ACHN (cell line): ENCODE measurements around the gene BRD8.
A peak's percentile ranks its signal among the peaks of the same experiment; 100 is the strongest.
"Not testable (repeated sequence)": the region's sequence is repeated elsewhere in the genome, so short reads cannot be mapped to it uniquely, and the experiment has no call there.

Experiments
- DNase-seq: peaks from one replicate; pipeline ENCODE4 v3.0.0-alpha.2; 2015
- in situ Hi-C: cut with HindIII; loops from 2 replicates; pipeline ENCODE4 v1.10.0; 2017; ENCODE audit warnings: low sequenced_read_pairs, low pct_ligation_motif_present, low pct_unique_long_range_greater_than_20kb

Gene BRD8, protein sequence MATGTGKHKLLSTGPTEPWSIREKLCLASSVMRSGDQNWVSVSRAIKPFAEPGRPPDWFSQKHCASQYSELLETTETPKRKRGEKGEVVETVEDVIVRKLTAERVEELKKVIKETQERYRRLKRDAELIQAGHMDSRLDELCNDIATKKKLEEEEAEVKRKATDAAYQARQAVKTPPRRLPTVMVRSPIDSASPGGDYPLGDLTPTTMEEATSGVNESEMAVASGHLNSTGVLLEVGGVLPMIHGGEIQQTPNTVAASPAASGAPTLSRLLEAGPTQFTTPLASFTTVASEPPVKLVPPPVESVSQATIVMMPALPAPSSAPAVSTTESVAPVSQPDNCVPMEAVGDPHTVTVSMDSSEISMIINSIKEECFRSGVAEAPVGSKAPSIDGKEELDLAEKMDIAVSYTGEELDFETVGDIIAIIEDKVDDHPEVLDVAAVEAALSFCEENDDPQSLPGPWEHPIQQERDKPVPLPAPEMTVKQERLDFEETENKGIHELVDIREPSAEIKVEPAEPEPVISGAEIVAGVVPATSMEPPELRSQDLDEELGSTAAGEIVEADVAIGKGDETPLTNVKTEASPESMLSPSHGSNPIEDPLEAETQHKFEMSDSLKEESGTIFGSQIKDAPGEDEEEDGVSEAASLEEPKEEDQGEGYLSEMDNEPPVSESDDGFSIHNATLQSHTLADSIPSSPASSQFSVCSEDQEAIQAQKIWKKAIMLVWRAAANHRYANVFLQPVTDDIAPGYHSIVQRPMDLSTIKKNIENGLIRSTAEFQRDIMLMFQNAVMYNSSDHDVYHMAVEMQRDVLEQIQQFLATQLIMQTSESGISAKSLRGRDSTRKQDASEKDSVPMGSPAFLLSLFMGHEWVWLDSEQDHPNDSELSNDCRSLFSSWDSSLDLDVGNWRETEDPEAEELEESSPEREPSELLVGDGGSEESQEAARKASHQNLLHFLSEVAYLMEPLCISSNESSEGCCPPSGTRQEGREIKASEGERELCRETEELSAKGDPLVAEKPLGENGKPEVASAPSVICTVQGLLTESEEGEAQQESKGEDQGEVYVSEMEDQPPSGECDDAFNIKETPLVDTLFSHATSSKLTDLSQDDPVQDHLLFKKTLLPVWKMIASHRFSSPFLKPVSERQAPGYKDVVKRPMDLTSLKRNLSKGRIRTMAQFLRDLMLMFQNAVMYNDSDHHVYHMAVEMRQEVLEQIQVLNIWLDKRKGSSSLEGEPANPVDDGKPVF

DNA sequence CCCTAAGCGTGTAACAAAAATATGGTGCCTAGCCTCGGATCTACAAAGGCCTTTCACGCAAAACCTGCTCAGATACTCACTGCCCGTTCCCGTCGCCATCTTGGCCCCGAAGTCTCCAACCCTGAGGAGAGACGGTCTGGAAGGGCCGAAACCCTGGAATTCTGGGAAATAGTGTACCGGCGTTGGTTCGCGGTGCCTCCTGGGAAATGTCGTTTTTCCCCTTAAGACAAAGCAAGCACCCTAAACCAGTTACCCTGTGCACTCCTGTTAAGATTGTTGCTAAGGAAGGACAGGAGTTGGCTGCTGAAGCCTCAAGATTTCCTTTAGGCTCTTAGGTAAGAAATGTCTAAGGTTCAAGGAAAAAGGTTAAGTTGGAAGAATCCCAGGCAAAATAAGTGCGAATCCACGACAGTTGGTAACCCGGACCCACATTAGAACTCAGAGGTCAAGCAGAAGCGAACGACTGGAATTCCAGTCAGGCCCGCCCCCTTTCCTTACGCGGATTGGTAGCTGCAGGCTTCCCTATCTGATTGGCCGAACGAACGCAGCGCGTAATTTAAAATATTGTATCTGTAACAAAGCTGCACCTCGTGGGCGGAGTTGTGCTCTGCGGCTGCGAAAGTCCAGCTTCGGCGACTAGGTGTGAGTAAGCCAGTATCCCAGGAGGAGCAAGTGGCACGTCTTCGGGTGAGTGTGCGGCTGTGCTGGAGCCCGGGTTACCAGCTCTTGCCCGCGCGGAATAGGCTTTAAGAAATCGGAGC, at the start of gene BRD8, which contains the start of gene KIF20A:
BRD8 (minus strand) TSS at position 115 of the 761 bp plus-strand sequence; CDS start at position 99, 16 bp downstream.
KIF20A (plus strand) TSS at position 597 of the 761 bp plus-strand sequence. CDS start 569 bp downstream, outside the sequence.
- DNase-seq, result peak; percentile 96
- in situ Hi-C loops, result no loop called here

DNA sequence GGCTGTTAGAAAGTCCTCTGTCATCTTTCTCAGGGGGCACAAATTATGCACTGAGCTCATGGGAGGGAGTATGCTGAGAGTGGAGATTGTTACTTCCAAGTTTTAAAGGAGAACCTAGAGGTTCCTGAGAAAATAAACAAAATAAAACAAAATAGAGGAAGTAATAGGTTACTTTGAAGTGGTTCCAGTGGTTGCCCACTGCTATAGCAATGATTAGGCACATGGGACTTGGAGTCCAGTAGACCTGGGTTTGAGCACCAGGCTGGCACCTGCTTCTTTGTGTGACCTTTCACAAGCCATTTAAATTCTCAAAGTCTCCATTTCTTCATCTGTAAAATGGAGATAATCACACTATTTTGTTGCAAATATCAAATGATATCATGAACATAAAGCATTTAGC, 48.5 kb upstream of the BRD8 start:
- no peak for DNase-seq
- in situ Hi-C loops, result no loop called here

DNA sequence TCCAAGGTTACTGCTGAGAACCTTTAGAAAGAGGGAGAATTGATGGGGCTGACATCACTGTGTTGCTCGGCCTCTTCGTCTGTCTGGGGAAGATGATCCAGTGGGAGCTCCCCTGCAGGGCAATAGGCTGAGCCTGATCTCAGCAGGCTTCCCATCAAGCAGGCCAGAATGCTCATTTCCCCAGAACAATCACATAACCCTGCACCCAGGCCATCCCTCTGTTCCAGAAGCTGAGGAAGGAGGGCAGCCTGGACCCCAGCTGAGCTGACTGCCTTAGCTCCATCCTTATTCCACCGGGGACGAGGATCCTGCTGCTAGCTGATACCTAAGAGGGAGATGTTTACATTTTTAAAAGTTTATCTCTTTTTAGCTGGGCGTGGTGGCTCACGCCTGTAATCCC, 46.3 kb upstream of the BRD8 start:
- no peak for DNase-seq
- in situ Hi-C loops, result no loop called here

DNA sequence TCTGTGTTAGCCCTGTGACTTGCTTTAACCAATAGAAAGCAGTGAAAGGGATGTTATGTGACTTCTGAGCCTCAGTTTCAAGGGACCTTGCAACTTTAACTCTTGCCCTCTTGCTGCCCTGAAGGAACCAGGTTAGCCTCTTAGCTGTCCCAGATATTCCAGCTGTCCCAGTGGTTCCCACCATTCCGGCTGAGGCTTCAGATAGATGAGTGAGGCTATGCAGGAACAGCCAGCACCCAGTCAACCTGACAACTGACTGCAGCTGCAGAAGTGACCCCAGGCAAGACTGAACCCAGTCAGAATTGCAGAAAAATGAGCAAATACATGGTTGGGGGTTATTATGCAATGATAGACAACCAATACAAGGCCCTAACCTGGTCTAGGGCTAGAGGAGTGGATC, 45.1 kb upstream of the BRD8 start:
- in situ Hi-C loops, result no loop called here
- DNase-seq, result no peak

DNA sequence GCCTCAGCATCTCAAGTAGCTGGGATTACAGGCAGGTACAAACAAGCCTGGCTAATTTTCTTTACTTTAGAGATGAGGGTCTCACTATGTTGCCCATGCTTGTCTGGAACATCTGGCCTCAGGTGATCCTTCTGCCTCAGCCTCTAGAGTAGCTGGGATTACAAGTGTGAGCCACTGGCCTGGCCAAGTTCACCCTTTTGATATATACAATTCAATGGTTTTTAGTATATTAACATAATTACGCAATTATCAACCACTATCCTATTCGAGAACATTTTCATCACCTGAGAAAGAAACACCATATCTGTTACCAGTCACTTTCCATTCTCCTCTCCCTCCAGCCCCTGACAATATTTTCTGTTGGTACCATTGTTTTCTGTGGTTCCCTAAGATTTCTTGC, 38.4 kb upstream of the BRD8 start:
- in situ Hi-C loops, result no loop called here
- no peak for DNase-seq

DNA sequence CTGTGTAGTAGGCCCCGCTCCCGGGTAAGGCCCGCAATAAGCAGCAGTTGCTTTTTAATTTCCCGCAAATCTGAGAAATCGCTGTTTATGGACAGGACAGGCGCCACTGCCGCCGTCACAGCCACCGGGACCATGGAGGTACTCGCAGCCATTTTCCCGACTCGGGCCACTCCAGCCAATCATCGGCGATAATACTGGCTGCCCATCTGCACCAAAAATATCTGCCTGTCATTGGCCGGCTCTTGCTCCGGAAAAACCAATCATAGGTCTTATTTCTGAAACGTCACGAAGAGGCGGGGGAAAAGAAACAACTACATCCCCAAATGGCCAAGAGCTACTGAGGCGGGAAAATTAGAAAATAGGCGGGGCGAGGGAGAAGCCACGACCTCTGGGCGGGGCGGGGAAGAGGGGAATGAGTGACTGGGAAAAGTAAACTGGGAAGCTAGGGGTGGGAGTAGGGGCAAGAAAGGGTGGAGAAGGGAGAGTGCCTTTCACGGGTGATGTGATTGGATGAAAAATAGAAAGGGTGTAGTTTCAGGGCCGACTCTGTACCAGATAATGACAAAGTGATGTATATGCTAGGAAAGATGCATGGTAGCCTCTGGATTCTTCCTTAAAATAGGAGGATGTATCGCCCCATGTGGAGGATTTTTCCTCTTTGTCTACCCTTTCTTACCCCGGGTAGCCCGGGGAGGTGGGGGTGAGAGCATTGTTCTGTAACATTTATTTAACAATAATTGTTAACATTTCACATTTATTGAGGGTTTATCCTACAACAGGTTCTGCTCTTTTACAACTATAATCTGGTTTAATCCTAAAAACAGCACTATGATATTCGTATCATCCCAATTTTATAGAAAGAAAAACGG, 35.0 kb upstream of the BRD8 start, which contains the start of gene CDC23:
CDC23 (minus strand) TSS at position 163 of the 869 bp plus-strand sequence; CDS start at position 152, 11 bp downstream.
- DNase-seq, result peak; percentile 98
- in situ Hi-C loops, result no loop called here

DNA sequence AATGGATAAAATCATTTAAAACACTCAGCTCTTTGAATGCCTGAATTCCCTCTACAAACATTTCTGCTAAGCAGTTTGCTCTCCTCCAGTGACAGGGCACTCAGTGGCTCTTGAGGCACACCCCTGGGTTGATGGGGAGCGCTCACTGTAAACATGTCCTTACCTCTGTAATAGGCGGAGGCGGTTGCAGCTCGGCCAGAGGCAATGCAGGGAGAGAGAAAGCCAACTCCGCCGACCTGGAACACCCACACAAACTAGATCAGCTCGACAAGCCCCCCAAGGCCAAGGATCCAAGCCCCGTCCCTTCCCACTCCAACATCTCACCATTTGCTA, 34.4 kb upstream of the BRD8 start:
- peak; percentile 13 for DNase-seq
- in situ Hi-C loops, result no loop called here

DNA sequence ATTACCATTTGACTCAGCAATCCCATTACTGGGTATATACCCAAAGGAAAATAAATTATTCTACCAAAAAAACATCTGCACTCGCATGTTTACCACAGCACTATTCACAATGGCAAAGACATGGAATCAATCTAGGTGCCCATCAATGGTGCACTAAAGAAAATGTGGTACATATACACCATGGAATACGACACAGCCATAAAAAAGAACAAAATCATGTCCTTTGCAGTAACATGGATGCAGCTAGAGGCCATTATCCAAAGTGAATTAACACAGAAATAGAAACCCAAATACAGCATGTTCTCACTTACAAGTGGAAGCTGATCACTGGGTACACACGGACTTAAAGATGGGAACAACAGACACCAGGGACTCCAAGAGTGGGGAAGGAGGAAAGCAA, 32.6 kb upstream of the BRD8 start:
- in situ Hi-C loops, result no loop called here

DNA sequence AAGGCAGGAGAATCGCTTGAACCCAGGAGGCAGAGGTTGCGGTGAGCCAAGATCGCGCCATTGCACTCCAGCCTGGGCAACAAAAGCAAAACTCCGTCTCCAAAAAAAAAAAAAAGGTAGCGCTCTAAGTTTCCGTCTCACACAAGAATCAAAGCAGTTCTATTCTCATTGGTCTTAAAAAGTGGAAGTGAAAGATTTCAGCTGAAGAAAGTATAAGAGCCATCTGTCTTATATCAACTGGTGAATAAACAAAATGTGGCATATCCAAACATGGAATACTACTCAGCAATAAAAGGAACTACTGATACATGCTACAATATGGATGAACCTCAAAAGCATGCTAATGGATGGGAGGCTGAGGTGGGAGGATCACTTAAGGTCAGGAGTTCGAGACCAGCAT, 15.4 kb upstream of the BRD8 start:
- in situ Hi-C loops, DNase-seq: not testable (repeated sequence)

More for the DNA sequence above, 32.6 kb upstream of the BRD8 start:
- no peak for DNase-seq

DNA sequence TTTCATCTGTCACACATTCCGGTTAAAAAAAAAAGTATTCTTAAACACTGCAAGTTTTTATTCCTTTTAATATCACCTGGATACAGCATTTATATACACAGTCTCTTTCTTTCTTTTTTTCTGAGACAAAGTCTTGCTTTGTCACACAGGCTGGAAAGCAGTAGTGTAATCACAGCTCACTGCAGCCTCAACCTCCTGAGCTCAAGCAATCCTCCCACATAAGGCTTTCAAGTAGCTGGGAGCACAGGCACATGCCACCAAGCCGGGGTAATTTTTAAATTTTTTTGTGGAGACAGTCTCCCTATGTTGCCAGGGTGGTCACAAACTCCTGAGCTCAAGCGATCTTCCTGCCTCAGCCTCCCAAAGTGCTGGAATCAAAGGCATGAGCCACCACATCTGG, 14.4 kb upstream of the BRD8 start:
- DNase-seq, result no peak
- in situ Hi-C loops, result no loop called here

DNA sequence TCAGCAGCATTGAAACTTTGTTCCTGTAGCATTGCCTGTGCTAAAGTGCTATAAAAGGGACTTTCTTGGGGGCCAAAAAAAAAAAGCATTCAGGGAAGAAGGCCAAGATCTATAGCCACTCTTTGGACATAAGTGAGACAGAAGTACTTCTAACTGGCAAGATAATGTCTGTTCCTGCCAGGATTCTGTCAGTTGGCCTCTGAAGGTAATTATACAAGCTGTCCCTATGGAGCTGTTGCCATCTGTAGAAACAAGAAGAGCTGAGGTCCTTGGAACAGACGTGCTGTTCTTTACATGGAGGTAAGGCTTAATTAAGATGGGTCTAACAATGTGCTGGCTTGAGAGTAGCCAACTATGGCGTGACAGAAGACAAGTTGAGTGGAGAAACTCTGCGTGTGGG, 10.2 kb upstream of the BRD8 start:
- DNase-seq, result no peak
- in situ Hi-C loops, result no loop called here

DNA sequence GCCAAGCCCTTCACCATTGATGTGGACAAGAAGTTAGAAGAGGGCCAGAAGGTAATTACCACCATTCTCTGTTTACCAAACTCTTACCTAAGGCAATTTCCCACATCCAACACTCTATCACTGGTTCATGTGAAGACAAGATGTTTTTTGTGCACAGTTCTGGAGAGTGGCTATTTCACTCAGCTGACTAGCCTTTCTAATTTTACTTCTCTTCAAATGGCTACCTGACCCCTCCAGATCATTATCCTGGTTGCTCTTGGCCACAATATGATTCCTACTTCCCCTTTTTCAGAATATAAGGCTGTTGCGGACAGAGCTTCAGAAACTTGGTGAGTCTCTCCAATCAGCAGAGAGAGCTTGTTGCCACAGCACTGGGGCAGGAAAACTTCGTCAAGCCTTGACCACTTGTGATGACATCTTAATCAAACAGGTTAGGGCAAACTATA, 7.6 kb upstream of the BRD8 start:
- in situ Hi-C loops, result no loop called here
- no peak for DNase-seq

DNA sequence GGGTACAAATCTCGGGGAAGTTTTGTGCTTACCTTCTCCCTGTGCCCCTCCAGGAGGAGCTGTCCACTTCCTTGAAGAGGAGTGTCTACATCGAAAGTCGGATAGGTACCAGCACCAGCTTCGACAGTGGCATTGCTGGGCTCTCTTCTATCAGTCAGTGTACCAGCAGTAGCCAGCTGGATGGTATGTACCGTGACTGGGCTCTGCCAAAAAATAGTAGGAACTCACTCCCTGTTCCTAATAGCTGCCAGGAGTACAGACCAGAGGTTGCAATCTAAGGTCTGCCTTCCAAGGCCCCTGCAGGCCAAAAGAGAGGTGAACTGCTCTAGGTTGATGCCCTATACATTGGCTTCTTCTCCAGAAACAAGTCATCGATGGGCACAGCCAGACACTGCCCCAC, 4.4 kb upstream of the BRD8 start:
- in situ Hi-C loops, result no loop called here
- DNase-seq, result no peak

DNA sequence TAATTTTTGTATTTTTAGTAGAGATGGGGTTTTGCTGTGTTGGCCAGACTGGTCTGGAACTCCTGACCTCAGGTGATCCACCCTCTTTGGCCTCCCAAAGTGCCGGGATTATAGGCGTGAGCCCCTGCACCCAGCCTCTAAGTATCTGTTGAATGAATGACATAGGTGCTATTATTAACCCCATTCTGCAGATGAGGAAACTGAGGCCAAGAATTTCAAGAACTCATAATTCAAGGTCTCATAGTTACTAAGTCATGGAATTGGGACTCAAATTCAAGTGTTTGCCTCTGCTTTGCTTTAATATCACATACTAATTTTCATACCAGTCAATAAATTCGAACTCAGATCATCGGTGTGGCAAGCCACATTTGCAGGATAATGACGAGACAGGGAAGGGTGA, 2.4 kb upstream of the BRD8 start:
- in situ Hi-C loops, result no loop called here
- no peak for DNase-seq

DNA sequence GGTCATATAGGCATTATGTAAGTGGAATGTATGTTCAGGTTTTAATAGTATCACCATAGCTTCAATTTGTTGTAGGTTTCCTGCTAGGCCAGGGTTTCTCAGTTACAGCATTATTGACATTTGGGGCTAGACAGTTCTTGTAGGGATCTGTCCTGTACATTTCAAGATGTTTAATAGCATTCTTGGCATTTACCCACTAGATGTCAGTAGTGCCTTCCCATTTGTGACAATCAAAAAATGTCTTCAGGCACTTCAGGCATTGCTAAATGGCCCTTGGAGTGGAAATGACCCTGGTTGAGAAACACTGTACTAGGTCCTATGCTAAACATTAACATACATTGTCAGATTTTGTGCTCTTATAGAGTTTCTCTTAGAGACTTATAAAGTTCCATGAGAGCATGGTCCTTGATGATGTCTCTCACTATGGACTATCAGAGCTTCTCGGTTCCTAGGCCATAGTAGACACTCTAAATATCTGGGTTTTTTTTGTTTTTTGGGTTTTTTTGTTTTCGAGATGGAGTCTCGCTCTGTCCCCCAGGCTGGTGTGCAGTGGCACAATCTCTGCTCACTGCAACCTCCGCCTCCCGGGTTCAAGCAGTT, 1.9 kb upstream of the BRD8 start:
- peak; percentile 71 for DNase-seq
- in situ Hi-C loops, result no loop called here

DNA sequence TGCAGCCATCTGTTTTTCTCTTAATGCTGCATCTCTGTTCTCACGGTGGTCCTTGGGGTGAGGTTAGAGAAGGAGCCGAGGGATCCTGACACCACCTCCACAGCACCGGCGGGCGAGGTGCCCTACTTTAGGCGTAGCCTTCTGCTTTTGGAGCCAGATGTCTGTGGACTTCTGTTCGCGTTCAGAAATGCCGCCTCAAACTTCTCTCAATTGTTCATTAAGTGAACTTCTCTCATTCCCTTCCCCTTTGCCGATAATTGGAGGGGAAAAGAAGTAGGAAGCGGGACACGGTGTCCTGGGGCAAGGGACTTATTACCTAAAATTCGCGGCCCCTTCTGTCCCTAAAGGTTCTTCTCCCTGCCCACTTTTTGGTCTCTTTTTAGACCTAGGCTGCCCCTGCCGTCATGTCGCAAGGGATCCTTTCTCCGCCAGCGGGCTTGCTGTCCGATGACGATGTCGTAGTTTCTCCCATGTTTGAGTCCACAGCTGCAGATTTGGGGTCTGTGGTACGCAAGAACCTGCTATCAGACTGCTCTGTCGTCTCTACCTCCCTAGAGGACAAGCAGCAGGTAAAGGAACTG, 937 bp upstream of the BRD8 start:
- in situ Hi-C loops, result no loop called here

More for the DNA sequence above, 937 bp upstream of the BRD8 start:
- peak; percentile 2 for DNase-seq
